CD14-positive monocyte (primary cell): ENCODE measurements around the gene DLK1. TPM values are rescaled to one million over a fixed set of nuclear protein-coding genes. Genes with fewer than 3 reads are reported as not detected.

Experiments used
- DNase-seq, 3 donors: peaks; one replicate each; pipeline ENCODE4 v3.0.0-alpha.2; 2011 to 2022
- H2AFZ ChIP-seq: 2 replicates; pipeline ENCODE4 v1.6.0; 2012; ENCODE audit warnings: mild to moderate bottlenecking, low read depth, low read length, inconsistent platforms; ENCODE audit not compliant: insufficient read depth, poor library complexity, severe bottlenecking
- H3K27ac ChIP-seq, 2 donors: 1 replicate in 1 of 2; 2 replicates in 1 of 2; pipeline ENCODE4 v1.5.1; 2012 to 2013; ENCODE audit warnings: low read length in 2 of 2, control low read depth in 1 of 2, inconsistent platforms in 1 of 2, low read depth in 1 of 2, mild to moderate bottlenecking in 1 of 2
- H3K27me3 ChIP-seq, 2 donors: one replicate each; pipeline versions ENCODE4 v1.6.0 to v1.6.1; 2011 to 2013; ENCODE audit warnings: low read length in 2 of 2; ENCODE audit not compliant: control insufficient read depth in 2 of 2, insufficient read depth in 2 of 2
- H3K36me3 ChIP-seq, 2 donors: replicated peaks in 1 of 2; 1 replicate in 1 of 2; 2 replicates in 1 of 2; pipeline versions ENCODE4 v1.5.1 to v1.6.1; 2012 to 2013; ENCODE audit warnings: low read length in 2 of 2, control low read depth in 1 of 2, inconsistent platforms in 1 of 2, mild to moderate bottlenecking in 1 of 2; ENCODE audit not compliant: insufficient read depth in 2 of 2, control insufficient read depth in 1 of 2
- H3K4me1 ChIP-seq, 2 donors: 1 replicate in 1 of 2; 2 replicates in 1 of 2; pipeline versions ENCODE4 v1.5.1 to v1.6.1; 2012 to 2013; ENCODE audit warnings: low read length in 2 of 2, control low read depth in 1 of 2, inconsistent platforms in 1 of 2, mild to moderate bottlenecking in 1 of 2, moderate library complexity in 1 of 2; ENCODE audit not compliant: insufficient read depth in 2 of 2, control insufficient read depth in 1 of 2
- H3K4me2 ChIP-seq: replicated peaks from 2 replicates; pipeline ENCODE3; 2012; ENCODE audit warnings: low read length, moderate library complexity, mild to moderate bottlenecking; ENCODE audit not compliant: poor library complexity, severe bottlenecking; ENCODE audit errors: extremely low read depth
- H3K4me3 ChIP-seq, 3 experiments: fragments of 200-600 bp in 1 of 3; sonication (generic) in 1 of 3; replicated peaks in 1 of 3; 1 replicate in 2 of 3; 2 replicates in 1 of 3; pipeline ENCODE4 v1.5.1; 2011 to 2013; ENCODE audit warnings: low read length in 3 of 3, mild to moderate bottlenecking in 3 of 3, control low read depth in 2 of 3, low read depth in 2 of 3, inconsistent platforms in 1 of 3, moderate library complexity in 1 of 3
- H3K79me2 ChIP-seq: 2 replicates; pipeline ENCODE4 v1.6.0; 2012; ENCODE audit warnings: mild to moderate bottlenecking, control low read depth, inconsistent platforms, low read length, moderate library complexity; ENCODE audit not compliant: insufficient read depth
- H3K9ac ChIP-seq: 2 replicates; pipeline ENCODE4 v1.6.0; 2017; ENCODE audit warnings: low read length, mild to moderate bottlenecking; ENCODE audit not compliant: insufficient read depth, poor library complexity, severe bottlenecking
- H3K9me3 ChIP-seq, 2 donors: replicated peaks in 1 of 2; 1 replicate in 1 of 2; 2 replicates in 1 of 2; pipeline versions ENCODE4 v1.5.1 to v1.6.1; 2012 to 2013; ENCODE audit warnings: low read length in 2 of 2, control low read depth in 1 of 2; ENCODE audit not compliant: control insufficient read depth in 1 of 2, insufficient read depth in 1 of 2
- H4K20me1 ChIP-seq: 2 replicates; pipeline ENCODE4 v1.6.0; 2012; ENCODE audit warnings: mild to moderate bottlenecking, low read length, control low read depth, moderate library complexity; ENCODE audit not compliant: insufficient read depth
- H3K27ac Mint-ChIP-seq, 7 donors: one replicate each; pipeline ENCODE4 v1.8.0; 2020; ENCODE audit warnings: mild to moderate bottlenecking in 7 of 7, mixed read lengths in 7 of 7, moderate library complexity in 6 of 7, inconsistent platforms in 2 of 7
- H3K27me3 Mint-ChIP-seq, 3 donors: one replicate each; pipeline ENCODE4 v1.8.0; 2021 to 2022; ENCODE audit warnings: low read depth in 3 of 3, mild to moderate bottlenecking in 3 of 3, mixed read lengths in 3 of 3, moderate library complexity in 3 of 3, inconsistent platforms in 1 of 3
- H3K36me3 Mint-ChIP-seq, 2 donors: one replicate each; pipeline ENCODE4 v1.8.0; 2020; ENCODE audit warnings: mixed read lengths in 2 of 2, inconsistent platforms in 1 of 2, mild to moderate bottlenecking in 1 of 2
- H3K4me1 Mint-ChIP-seq: one replicate; pipeline ENCODE4 v1.8.0; 2020; ENCODE audit warnings: mild to moderate bottlenecking, mixed read lengths
- H3K4me3 Mint-ChIP-seq, 2 donors: one replicate each; pipeline ENCODE4 v1.8.0; 2020; ENCODE audit warnings: mild to moderate bottlenecking in 2 of 2, mixed read lengths in 2 of 2, moderate library complexity in 1 of 2
- H3K9me3 Mint-ChIP-seq, 7 donors: one replicate each; pipeline ENCODE4 v1.8.0; 2020 to 2022; ENCODE audit warnings: mixed read lengths in 7 of 7, mild to moderate bottlenecking in 6 of 7, moderate library complexity in 6 of 7, inconsistent platforms in 2 of 7
- WGBS: methylation state at CpG from one replicate; pipeline ENCODE4 v1.1.5; 2013; ENCODE audit warnings: missing lambda C conversion rate; ENCODE audit not compliant: insufficient coverage; 5-methylcytosine and 5-hydroxymethylcytosine counted together
- intact Hi-C, 2 donors: fragments of 100-400 bp; cut with micrococcal nuclease; formaldehyde crosslinking; loops; one replicate each; pipeline versions ENCODE4 v1.15.0 to v1.15.1; 2023
- polyA plus RNA-seq, 3 donors: library from polyadenylated mRNA; depleted of rRNA in 1 of 3; unstranded in 2 of 3; stranded (reverse) in 1 of 3; fragments of 300-500 nt in 2 of 3; fragments of >200 nt in 1 of 3; fragmentation: Illumina TruSeq in 2 of 3; gene quantifications; 1 replicate in 2 of 3; 2 replicates in 1 of 3; pipeline ENCODE4 v1.2.3, GENCODE V29; 2012 to 2021
- TF ChIP-seq, protein P1 (sequence below): fragments of 200-600 bp; IDR thresholded peaks from one replicate; pipeline ENCODE4 v1.8.0; 2022; ENCODE audit warnings: antibody characterized with exemption, mild to moderate bottlenecking

The DLK1 gene
- polyA plus RNA-seq, 3 donors = 0.04 TPM; not detected in 2

DNA sequence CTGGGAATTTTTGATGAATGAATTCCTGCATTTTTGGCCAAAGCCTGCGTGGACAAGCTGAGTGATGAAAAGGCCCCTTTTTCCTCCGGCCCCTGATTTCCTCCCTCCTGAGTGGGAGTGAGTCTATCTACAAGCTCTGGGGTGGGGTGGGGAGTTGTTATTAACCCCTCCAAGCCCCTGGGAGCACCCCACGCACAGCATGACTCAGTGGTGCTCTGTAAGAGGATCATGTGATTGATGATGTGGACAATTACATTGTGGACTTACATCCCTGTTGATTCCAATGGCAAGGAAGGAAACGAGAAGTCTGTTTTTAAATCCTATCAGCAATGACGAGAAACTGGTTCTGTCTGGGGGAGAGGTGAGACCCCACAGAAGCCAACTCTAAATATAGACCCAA, 5.1 kb upstream of the DLK1 start:
- Histone ChIP-seq H3K79me2 (no peaks in the 10 kb centered on the region), H3K36me3 (no peaks in the 10 kb centered on the region), H3K9ac (no peak overlapping the region), H3K4me1 (no peaks in the 10 kb centered on the region), H3K9me3 (peaks cover 0 to 10% of the 10 kb centered on the region in 2 donors), H4K20me1 (no peaks in the 10 kb centered on the region), H3K4me3 (no peak overlapping the region), H3K4me2 (no peak overlapping the region), H3K27ac (no peak overlapping the region), H3K27me3 (peaks cover 0 to 17% of the 10 kb centered on the region in 2 donors), H2AFZ (no peak overlapping the region)
- H3K9me3 Mint-ChIP-seq = peaks cover 0 to 3% (median 0%) of the 10 kb centered on the region in 7 donors
- no peaks in the 10 kb centered on the region for H3K36me3 Mint-ChIP-seq
- no peak overlapping the region for H3K27ac Mint-ChIP-seq
- DNase-seq = no peak
- no peak overlapping the region for H3K4me3 Mint-ChIP-seq
- WGBS = 100% methylated on average over 1 of the region's 5 CpGs
- TF ChIP-seq, protein P1, sequence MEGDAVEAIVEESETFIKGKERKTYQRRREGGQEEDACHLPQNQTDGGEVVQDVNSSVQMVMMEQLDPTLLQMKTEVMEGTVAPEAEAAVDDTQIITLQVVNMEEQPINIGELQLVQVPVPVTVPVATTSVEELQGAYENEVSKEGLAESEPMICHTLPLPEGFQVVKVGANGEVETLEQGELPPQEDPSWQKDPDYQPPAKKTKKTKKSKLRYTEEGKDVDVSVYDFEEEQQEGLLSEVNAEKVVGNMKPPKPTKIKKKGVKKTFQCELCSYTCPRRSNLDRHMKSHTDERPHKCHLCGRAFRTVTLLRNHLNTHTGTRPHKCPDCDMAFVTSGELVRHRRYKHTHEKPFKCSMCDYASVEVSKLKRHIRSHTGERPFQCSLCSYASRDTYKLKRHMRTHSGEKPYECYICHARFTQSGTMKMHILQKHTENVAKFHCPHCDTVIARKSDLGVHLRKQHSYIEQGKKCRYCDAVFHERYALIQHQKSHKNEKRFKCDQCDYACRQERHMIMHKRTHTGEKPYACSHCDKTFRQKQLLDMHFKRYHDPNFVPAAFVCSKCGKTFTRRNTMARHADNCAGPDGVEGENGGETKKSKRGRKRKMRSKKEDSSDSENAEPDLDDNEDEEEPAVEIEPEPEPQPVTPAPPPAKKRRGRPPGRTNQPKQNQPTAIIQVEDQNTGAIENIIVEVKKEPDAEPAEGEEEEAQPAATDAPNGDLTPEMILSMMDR = no peak
- intact Hi-C loops = no loop called here
- peaks cover 9% of the 10 kb centered on the region for H3K4me1 Mint-ChIP-seq
- H3K27me3 Mint-ChIP-seq = peaks cover 17 to 27% (median 18%) of the 10 kb centered on the region in 3 donors

- Histone ChIP-seq H3K36me3 (no peaks in the 10 kb centered on the region), H4K20me1 (no peaks in the 10 kb centered on the region), H3K9me3 (peaks cover 0 to 11% of the 10 kb centered on the region in 2 donors), H3K27ac (no peak overlapping the region), H3K9ac (no peak overlapping the region), H3K4me1 (no peaks in the 10 kb centered on the region), H3K4me2 (no peak overlapping the region), H3K79me2 (no peaks in the 10 kb centered on the region), H3K27me3 (peaks cover 0 to 20% of the 10 kb centered on the region in 2 donors), H3K4me3 (no peak overlapping the region), H2AFZ (no peak overlapping the region)
- Mint-ChIP-seq H3K4me1 (peaks cover 10% of the 10 kb centered on the region), H3K4me3 (no peak overlapping the region), H3K27me3 (peaks cover 19 to 32% (median 21%) of the 10 kb centered on the region in 3 donors), H3K36me3 (no peaks in the 10 kb centered on the region), H3K9me3 (peaks cover 0 to 8% (median 0%) of the 10 kb centered on the region in 7 donors), H3K27ac (no peak overlapping the region)
- intact Hi-C loops = no loop called here
- DNase-seq = no peak
- WGBS = 95% methylated on average over 3 of the region's 5 CpGs
- TF ChIP-seq, protein P1 = no peak
These were observed 4.3 kb upstream of the DLK1 start for GRCh38 chr14:100722367-100722766.
